Myocyte (in vitro differentiated cells): ENCODE data around the gene GLIS1. TPM values are rescaled to one million over a fixed set of nuclear protein-coding genes. Genes with fewer than 3 reads are reported as not detected.
A peak's percentile ranks its signal among the peaks of the same experiment; 100 is the strongest.

ENCODE experiments used
- DNase-seq: peaks from one replicate; pipeline ENCODE4 v3.0.0-alpha.2; 2012; ENCODE audit warnings: low read depth
- total RNA-seq: library from RNA; depleted of rRNA; stranded (reverse); fragments of >200 nt; gene quantifications from 2 replicates; pipeline ENCODE4 v1.2.3, GENCODE V29; 2014

GLIS1 gene
- total RNA-seq, 1 donor from 2014 or later: 1.9 TPM

DNA sequence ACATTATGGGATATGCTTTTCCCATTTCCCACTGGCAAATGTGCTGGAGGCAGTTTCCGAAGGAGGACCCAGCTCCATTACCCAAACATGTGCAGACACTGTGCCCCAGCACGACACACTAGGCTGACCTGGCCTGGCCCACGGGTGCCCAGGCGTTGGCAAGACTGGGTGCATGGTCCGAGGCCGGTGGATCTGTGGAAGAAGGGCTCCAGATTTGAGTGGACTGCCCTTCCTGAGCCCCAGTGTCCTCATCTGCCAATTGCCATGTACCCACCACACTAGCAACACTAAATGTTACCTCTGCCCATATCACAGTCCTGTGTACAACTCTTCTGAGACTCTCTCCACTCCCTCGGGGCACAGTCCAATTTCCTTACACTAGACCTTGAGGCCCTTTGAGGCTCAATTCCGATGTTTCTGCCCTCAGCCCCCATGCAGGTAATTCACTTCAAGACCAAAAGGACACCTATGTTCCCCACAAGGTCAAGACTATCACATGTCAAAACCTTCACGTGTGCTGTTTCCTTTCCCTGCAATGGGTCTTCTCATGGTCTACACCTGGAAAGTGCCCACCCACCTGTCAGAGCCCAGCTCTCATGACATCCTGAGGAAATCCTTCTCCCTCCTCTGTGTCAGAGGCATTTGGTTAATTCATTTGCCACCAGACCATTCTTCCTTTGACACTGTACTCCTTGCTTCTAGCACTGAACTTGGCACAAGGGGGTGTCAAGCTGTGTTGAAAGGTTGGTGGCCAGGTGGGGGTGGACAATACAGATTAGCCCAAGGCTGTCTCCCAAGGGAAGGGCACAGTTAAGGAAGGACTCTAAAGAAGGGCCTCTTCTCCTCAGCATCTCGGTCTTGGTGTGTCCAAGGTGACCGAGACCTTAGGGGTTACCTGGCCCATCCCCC is 154.8 kb downstream of the GLIS1 start:
- DNase-seq: no peak

DNA sequence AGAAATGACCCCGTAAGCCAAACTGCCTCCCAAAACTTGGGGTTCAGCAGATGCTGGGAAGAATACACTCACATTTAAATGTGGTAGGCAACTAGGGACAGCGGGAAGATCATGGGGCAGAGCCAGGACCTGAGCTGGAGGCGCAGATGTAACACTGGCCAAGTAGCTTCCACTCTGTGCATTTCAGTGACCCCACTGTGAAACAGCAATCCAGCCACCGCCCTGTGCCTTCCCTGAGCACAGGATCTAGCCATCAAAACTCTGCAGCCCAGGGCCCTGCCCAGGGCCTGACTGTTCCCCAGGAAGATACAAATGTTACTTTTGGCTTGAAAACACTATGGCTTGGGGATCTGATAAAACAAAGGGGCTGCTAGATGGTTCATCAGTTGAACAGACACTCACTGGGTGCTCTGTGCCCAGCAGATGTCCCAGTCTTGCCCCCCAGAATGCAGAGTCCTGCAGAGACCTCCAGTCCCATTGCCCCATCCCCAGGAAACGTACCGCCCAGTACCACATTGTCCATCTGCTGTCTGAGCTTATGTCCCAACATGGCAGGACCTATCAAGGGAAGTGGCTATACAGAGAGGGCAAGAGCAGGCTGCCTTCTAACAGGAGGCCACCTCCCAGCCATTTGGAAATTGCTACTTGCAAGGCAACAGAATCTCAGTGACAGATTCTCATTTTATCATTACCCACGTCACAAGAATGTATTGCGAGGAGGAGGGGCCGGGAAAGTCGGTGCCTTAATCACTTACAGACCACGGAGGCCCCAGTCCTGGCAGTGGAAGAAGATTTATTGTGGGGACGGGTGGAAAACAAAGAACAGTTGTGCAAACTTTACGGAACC is 155.7 kb downstream of the GLIS1 start:
- DNase-seq: no peak

DNA sequence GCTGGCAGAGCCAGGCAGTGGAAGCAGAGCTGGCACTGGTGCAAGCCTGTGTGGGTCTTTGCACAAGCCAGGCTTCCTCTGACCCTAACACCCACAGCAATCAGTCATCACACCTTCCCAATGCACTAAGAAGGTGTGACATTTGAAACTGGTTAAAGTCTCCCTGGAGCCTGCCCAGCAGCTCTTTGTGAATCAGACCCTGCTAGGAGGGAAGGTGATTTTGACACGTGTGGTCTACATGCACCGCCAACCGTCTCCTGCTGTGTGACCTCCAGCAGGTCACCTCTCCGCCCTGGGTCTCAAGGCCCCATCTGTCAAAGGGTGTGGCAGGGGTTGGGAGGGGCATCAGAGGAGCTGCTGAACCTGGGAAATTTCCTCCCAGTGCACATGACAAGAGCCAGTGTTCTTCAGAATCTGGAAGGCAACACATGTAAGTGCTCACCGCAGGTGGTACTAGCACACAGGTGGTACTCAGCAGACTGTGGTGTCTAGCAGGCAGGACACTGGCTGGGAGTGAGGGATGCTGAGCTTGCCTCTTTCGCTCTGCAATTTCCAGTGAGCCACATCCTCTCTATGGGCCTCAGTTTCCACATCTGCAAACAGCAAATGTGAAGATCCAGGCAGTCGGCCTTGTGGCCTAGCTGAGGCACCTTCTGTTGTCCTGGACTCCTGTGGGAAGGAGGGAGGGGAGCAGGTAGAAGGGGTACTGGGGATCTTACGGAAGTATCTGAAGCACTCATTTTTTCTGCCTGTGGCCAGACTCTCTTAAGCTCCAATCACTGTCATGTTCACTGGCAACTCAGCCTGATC is 156.5 kb downstream of the GLIS1 start:
- no peak for DNase-seq

DNA sequence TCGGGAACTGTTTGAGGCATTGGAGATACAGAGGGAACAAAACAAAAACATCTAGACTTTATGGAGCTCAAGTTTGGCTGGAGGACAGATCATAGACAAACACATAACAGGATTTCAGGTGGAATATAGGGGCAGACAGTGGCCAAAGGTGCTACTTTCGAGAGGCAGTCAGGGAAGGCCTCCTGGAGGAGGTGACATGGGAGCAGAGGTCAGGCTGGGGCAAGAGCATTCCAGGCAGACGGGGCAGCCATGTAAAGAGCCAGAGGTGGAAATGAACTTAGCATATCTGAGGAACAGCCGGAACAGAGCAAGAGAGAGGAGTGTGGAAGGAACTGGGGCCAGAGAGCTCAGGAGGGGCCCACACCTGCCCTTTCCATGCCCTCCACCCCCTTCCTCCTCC is 157.5 kb downstream of the GLIS1 start:
- DNase-seq: no peak

DNA sequence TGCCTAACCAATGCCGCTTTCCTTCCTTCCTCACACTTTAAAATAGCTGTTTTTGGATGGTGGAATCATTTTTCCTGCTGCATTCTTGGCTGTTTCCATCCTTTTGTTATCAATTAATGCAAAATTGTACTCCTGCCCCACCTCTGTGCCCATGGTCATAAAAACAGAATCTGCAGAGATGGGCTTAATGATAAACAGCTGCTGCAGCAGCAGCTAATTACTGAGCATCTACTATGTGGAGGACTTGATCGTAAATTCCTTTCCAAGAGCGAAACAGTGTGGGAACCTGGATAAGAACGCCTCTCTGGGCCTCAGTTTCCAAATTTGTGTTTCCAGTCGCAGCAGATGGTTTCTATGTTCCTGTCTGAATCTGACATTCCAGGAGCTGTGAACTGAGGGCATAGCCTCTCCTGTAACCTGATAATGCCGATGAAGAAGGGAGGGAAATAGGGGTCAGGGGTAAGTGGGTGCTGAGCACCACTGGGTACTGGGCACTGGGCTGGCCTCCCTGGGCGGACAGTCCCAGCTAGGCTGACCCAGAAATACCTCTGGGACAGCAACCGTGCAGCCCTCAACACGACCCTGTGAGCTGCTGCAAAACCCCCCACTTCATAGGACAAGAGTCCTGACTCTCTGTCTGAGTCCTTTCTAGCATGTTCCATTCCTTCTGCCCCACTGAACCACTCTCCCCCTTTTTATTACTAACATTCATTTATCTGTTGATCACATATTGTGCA is 158.1 kb downstream of the GLIS1 start:
- DNase-seq: no peak

DNA sequence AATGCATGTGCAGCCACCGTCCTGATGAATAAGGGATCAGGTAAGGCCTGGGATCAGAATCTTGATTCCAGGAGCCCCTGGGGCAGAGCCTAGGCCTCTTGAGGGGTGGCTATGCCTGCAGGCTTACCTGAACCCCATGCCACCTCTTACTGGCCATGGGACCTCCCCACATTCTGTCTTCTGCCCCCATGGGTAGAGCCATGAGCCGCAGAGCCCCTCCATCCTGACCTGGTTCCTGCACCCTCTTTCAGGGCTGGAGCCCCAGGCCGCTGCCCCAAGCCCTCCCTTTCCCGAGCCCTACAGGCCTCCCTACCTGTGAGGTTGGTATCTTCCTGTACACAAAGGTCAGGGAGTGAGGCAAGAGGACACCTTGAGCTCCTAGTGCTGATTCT is 159.0 kb downstream of the GLIS1 start:
- no peak for DNase-seq

DNA sequence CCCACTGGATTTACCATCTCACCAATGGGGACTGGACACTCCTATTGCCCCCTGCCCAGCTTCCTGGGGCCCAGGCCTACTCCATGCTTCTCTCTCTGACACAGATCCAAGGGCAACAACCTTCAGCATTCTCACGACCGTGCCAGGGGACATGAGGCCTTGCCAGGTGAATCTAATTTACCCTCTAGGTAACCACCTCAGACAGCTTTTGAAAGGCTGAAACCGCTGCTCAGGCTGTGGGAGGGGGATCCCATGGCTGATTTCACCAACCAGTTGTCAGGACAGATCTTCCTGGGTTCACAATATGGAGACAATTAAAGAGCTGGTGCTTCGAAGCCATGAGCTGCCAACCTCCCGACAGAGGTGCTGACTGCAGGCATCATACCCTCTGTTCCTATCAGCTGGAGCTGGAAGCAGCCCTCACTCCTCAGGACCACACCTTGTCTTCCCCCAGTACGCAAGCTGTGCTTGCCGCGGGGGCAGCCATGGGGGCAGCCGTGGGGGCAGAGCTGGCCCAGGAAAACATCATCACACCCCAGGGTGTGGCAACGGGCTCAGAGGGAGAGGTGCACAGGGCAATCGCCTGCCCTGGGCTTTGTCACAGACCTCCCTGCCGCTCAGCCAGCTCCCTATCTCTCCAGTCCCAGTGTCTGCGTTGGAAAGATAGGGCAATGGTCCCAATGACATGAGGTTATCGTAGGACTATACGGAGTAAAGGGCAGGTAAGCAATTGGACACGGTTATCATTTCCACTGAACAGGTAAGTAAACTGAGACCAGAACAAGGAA is 159.5 kb downstream of the GLIS1 start:
- no peak for DNase-seq

DNA sequence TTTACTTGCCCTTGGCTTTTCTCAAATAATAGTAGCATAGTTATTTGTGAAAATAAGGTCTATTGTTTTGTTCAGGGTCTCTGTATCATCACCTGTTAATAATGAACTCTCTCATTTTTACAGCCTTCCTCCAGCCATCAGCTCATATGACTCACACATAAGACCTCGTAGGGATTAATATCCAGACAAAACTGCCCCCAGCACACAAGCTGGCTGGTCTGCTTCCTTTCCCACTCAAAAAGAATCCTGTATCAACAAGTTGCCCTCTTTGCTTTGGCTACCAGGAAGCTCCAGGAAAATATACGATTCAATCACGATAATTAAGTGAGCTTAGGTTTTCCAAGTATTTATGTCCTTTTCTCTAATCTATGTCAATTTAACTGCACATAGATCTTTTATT is 160.6 kb downstream of the GLIS1 start:
- DNase-seq: no peak

DNA sequence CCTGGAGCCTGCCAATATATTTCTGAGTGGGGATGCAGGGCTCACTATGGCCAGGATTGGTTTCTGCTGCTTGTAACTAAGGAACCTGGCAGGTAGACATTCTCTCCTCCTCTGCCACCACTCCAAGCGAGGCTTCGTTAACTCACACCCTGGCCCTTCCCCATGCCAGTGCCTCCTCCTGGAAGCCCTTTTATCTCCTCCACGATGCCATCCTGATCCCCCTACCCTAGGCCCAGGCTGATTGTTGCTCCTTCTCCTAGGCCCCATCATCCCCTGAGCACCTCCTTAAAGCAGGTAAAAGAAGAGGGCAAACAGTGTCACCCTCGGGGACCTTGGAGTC is 161.2 kb downstream of the GLIS1 start:
- DNase-seq: no peak

DNA sequence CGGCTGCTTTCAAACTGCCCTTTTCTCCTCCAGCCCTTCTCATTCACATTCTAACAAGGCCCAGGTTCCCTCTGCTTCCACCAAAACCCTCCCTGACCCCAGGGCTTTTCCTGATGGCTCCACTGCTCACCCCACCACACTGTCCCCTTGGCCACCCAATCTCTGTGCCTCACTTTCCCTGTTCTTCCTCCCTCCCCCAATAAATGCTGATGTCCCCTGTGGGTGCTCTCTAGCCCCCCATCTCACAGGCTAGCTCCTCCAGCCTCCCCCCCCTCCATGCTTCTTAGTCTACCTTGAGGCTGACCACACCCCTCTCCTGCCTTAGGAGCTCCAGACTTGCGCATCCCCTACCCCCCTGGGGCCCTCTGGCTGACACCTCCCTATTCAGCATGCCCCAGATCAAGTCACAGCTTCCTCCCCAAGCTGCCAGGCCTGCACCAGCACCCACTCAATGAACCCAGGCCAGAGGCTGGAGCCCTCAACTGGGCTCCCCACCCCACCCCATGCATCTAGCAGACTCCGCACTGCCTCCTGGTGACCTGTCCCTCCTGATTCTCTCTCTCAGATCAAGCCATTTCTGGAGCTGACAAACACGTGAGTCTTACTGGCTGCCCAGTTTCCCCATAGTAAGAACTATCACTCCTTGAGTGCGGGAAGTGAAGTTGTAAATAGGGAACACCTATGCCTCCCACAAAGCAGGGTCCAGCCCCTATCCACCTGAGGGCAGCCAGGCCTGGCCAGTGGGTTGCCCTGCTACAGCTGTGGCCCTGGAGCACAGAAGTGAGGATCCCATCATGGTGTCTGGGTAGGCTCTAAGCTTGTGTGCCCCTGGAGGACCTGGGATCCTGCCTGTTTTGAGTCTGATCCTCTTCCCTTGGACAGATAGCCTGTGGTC is 161.9 kb downstream of the GLIS1 start:
- DNase-seq: no peak

DNA sequence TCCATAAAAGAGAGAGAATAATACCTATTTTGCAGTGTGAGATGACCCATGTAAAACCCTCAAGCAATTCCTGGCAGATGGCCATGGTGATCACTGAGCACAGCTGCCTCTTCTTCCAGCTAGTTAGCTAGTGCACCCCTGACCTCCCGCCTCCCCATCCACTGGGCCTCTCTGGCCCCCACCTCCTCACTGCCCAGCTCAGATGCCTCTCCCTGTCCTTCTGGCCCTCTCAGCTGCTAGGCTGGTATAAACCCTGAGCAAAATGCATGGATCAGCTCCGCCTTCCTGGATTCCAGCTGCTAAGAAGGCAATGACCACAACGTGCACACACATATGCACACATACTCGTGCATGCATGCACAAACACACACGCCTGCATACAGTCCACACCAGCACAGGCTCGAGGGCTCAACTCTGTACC is 162.6 kb downstream of the GLIS1 start:
- peak; percentile 49 for DNase-seq

DNA sequence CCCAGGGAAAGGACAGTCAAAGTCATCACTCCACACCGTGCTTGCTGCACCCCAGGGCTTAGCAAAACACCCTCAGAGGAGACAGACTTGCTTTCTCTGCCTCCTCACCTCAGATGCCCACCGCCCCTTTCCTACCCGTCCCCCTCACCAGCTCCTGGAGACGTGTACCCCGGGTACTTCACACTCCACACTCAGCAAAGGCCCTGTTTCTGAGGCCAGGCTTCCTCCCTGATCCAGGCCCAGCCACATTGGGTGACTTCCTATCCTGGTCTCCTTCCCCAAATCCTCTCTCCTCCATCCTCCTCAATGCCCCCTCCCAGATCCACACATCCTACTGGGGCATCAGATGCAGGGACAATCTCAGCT is 163.0 kb downstream of the GLIS1 start:
- DNase-seq: no peak

DNA sequence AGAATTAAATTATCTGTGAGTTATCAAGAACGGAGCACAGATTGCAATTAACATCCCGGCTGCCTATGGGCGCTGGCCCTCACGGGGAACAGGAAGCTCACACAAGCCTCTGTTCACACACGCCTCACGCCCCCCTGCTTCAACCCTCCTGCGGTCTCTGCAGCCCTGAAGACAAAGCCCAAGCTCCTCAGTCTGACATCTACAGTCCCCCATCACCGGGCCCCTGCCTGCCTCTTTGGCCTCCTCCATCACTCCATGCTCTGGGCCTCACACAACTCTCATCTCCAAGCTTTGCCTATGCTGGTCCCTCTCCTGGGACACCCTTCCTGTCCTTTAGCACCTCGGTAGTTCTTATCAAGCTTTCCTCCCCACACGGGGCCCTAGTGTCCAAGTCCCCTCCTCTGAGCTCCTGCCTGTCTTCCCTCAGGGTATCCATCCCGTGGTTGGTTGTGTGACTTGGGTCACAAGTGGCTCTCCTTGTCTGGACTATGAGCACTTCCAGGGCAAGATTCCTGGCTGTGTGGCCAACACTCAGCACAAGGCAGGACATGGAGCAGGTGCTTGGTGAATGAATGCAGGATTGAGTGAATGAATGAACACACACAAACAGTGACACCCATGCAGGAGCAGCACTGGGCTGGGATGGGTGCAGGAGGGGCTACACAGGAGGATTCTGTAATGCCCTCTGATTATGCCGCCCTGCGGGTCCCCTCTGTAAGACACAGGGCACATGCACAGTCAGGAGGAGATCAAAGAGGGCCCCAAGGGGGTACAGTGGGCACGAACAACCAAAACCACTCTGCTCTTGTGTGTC is 163.6 kb downstream of the GLIS1 start:
- no peak for DNase-seq

DNA sequence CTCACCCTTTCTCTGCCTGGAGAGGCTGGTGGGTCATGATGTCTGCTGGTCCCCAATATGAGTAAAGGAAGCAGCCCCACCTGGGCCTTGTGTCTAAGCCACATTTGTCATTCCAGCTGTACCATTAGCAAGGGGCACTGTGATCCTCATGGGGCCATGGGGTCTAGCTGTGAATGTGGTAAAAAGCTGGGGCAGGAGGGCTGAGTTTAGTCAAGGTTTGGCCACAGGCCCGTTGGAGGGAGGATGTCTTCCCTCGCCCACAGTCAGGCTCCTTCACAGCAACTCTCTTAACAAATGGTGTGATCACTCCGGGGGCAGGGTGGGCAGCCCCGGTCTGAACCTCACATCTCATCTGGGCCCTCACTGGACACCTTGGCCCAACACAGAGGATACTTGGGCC is 164.3 kb downstream of the GLIS1 start:
- no peak for DNase-seq

DNA sequence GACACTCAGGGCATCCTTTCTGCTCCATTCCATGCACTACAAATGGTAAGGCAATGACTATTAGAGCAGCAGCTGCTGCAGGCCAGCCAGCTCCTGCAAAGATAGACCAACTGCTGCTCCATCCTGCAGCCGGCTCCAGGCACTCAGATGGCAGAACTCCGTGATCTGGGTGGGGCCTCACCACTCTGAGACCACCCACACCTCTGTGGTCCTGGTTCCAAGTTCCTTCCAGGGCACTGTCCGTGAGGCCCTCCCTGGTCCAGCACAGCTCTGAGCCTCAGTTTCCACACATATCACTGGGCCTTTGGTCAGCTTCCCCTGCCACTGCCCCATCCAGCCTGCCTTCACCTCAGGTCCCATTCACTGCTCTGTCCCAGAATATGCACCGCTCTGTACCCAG is 165.0 kb downstream of the GLIS1 start:
- peak; percentile 43 for DNase-seq

DNA sequence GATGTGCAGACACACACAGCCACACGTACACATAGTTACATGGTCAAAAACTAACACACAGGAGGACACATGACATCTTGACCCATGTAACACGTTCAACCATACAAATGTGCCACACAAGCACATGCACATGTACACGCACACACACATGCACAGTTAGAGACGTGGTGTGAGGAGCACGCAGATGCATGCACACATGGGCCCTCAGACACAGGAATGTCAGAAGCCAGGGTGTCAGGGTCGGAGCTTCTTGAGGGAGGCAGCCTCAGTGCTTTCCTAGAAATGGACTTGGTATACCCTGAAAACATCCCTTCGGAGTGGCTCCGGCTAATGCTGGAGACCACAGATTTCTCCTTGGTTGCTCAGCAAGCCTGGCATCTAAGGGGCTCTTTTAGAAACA is 165.4 kb downstream of the GLIS1 start:
- no peak for DNase-seq

DNA sequence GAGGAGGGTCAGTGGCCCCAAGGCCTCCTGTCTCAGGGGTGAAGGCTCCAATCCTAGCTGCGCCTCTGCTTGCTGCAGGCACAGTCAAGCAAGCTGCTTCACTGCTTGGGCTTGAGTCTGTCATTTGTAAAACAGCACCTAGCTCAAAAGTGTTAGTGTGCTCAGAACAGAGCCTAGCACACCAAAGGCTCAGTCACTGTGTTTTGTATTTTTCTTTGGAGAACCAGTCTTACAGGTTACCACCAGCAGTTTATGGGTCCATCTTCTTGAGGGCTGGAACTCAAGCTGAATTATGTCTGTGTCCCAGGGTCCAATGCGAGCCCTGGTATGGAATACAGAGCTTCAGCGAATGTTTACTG is 166.2 kb downstream of the GLIS1 start:
- no peak for DNase-seq

DNA sequence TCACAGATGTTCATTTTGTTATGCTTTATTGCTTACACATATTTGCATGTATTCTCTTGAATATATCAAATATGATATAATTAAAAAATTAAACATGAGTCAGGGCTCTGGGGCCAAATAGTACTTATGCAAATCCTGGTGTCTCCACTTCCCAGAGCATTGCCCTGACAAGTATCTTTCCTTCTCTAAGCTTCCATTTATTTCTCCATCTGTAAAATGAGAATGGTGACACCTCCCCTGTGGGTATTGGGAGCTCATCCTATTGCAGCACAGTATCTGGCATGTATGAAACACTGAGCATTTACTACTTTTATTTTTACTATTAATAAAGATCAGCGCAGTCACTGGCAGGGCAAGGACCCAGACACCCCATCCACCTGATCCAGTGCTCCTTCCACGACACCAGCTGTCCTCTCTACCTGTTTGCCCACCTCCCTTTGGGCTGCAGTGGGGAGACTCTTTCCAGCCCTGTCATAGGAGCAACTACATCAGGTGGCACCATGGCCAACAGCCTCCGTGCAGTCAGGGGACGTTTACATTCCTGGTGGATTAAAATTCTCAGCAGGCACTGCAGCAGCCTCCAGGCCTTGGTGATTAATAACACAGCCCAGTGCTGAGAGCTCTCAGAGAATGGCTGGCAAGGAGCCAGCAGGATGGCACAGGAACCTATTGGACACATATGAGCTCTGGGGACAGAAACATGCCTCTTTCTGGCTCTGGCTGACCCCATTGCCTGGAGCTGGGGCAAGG is 166.7 kb downstream of the GLIS1 start:
- DNase-seq: peak; percentile 87
